CD4-positive, alpha-beta T cell (primary cell): ENCODE data around the gene ELP5. TPM values are rescaled to one million over a fixed set of nuclear protein-coding genes. Genes with fewer than 3 reads are reported as not detected.
A peak's percentile ranks its signal among the peaks of the same experiment; 100 is the strongest.
"Not testable (repeated sequence)": the region's sequence is repeated elsewhere in the genome, so short reads cannot be mapped to it uniquely, and the experiment has no call there.

ENCODE experiments used
- ATAC-seq: fragments of 200-7000 bp; cut with Tn5 transposase; one replicate; pipeline ENCODE4 v1.10.0; 2022; ENCODE audit warnings: mild to moderate bottlenecking; ENCODE audit not compliant: poor library complexity
- CTCF ChIA-PET: fragments of 350-600 bp; sonication (Branson Sonifier 250); formaldehyde crosslinking; loops from one replicate; lab custom pipeline; 2021; ENCODE audit warnings: antibody characterized with exemption, inconsistent platforms; lab: Charles Lee
- POLR2A ChIA-PET: fragments of 350-600 bp; sonication (Branson Sonifier 250); formaldehyde crosslinking; loops from one replicate; lab custom pipeline; 2021; ENCODE audit warnings: antibody characterized with exemption, inconsistent platforms; lab: Charles Lee
- DNase-seq, 14 experiments: peaks; one replicate each; pipeline ENCODE4 v3.0.0-alpha.2; 2013 to 2020; ENCODE audit warnings: mixed read lengths in 2 of 14
- H3K27ac ChIP-seq, 2 donors: one replicate each; pipeline versions ENCODE4 v1.5.1 to v1.7.0; 2013; ENCODE audit warnings: low read length in 2 of 2, low read depth in 1 of 2, mild to moderate bottlenecking in 1 of 2
- H3K27me3 ChIP-seq, 2 experiments: 1 replicate in 1 of 2; 2 replicates in 1 of 2; pipeline versions ENCODE4 v1.6.1 to v1.7.0; 2013; ENCODE audit warnings: low read length in 2 of 2, control low read depth in 1 of 2, mild to moderate bottlenecking in 1 of 2, moderate library complexity in 1 of 2; ENCODE audit not compliant: insufficient read depth in 2 of 2, control insufficient read depth in 1 of 2
- H3K36me3 ChIP-seq: one replicate; pipeline ENCODE4 v1.6.1; 2013; ENCODE audit warnings: low read length, control low read depth; ENCODE audit not compliant: insufficient read depth
- H3K4me1 ChIP-seq: one replicate; pipeline ENCODE4 v1.6.1; 2013; ENCODE audit warnings: low read length, control low read depth; ENCODE audit not compliant: insufficient read depth
- H3K4me3 ChIP-seq: one replicate; pipeline ENCODE4 v1.5.1; 2013; ENCODE audit warnings: mild to moderate bottlenecking, low read length, moderate library complexity
- H3K9me3 ChIP-seq, 2 experiments: 1 replicate in 1 of 2; 2 replicates in 1 of 2; pipeline versions ENCODE4 v1.6.1 to v1.7.0; 2013; ENCODE audit warnings: low read length in 2 of 2, mild to moderate bottlenecking in 2 of 2, control low read depth in 1 of 2, moderate library complexity in 1 of 2; ENCODE audit not compliant: control insufficient read depth in 1 of 2, insufficient read depth in 1 of 2
- H3K27ac Mint-ChIP-seq: one replicate; pipeline ENCODE4 v1.8.0; 2020; ENCODE audit warnings: mixed read lengths
- H3K27me3 Mint-ChIP-seq: one replicate; pipeline ENCODE4 v1.8.0; 2021; ENCODE audit warnings: mixed read lengths
- H3K36me3 Mint-ChIP-seq: one replicate; pipeline ENCODE4 v1.8.0; 2021; ENCODE audit warnings: low read depth, mixed read lengths
- H3K4me1 Mint-ChIP-seq: one replicate; pipeline ENCODE4 v1.8.0; 2021; ENCODE audit warnings: low read depth, mixed read lengths
- H3K4me3 Mint-ChIP-seq: one replicate; pipeline ENCODE4 v1.8.0; 2020; ENCODE audit warnings: mild to moderate bottlenecking, mixed read lengths
- H3K9me3 Mint-ChIP-seq: one replicate; pipeline ENCODE4 v1.8.0; 2020; ENCODE audit warnings: mixed read lengths
- CTCF ChIP-seq: fragments of 200-600 bp; IDR thresholded peaks from one replicate; pipeline ENCODE4 v1.8.0; 2022; ENCODE audit warnings: antibody characterized with exemption, mild to moderate bottlenecking
- intact Hi-C, 2 experiments: fragments of 100-400 bp; cut with DNase I in 1 of 2; cut with micrococcal nuclease in 1 of 2; formaldehyde crosslinking; loops; one replicate each; pipeline versions ENCODE4 v1.15.1 to v1.9.0; 2023 to 2025; cut with DNase I, micrococcal nuclease
- total RNA-seq, 174 experiments: library from RNA in 2 of 174; stranded (reverse) in 2 of 174; gene quantifications; one replicate each; pipeline ENCODE4 v1.2.3 and lab custom pipeline; 2021 to 2026

ELP5 gene
- total RNA-seq, 2 experiments from 2014 or later, result 20.1 to 21.3 TPM

- no peak for TF ChIP-seq CTCF
- H3K4me3 Mint-ChIP-seq, result peak overlapping the region; percentile 94
- peaks cover 30% of the 10 kb centered on the region for H3K4me1 ChIP-seq
- no peak for ATAC-seq
- H3K27ac Mint-ChIP-seq, result peak overlapping the region; percentile 93
- DNase-seq, result no peak
- no peaks in the 10 kb centered on the region for H3K9me3 Mint-ChIP-seq
- peak overlapping the region; percentile 77 for H3K4me3 ChIP-seq
- POLR2A ChIA-PET, result interaction anchor here (1.2 to 17.0 kb wide), 15 partner anchors 7 to 443 kb away, joined by 3 to 234 read pairs (median 8); partner anchors contain the start of genes ACADVL, ACAP1, CLDN7 and CTDNEP1
- H3K9me3 ChIP-seq, result no peaks in the 10 kb centered on the region
- CTCF ChIA-PET, result interaction anchor here (3.8 kb wide), 1 partner anchor 23 kb away, joined by 20 read pairs; the partner anchor contains the start of genes ACADVL and DLG4
- H3K36me3 ChIP-seq, result peaks cover 41% of the 10 kb centered on the region
- intact Hi-C loops, result no loop called here
- H3K27me3 ChIP-seq, result no peaks in the 10 kb centered on the region
- H3K27me3 Mint-ChIP-seq, result peaks cover 4% of the 10 kb centered on the region
- H3K27ac ChIP-seq, result peak overlapping the region; percentile 85 to 97
- H3K36me3 Mint-ChIP-seq, result peaks cover 71% of the 10 kb centered on the region
- peaks cover 40% of the 10 kb centered on the region for H3K4me1 Mint-ChIP-seq
These were observed 8.6 kb upstream of the ELP5 start for GRCh38 chr17:7243453-7243729.

- intact Hi-C loops, H3K27me3 Mint-ChIP-seq, H3K27me3 ChIP-seq, ATAC-seq, H3K9me3 Mint-ChIP-seq, H3K4me3 ChIP-seq, H3K9me3 ChIP-seq: not testable (repeated sequence)
- peak in 1 of 14 experiments; percentile 34 for DNase-seq
- Mint-ChIP-seq H3K36me3 (peaks cover 68% of the 10 kb centered on the region), H3K4me3 (peak overlapping the region; percentile 35), H3K4me1 (peaks cover 45% of the 10 kb centered on the region), H3K27ac (peak overlapping the region; percentile 93)
- Histone ChIP-seq H3K36me3 (peaks cover 43% of the 10 kb centered on the region), H3K27ac (peak overlapping the region in 1 of 2 donors; percentile 85), H3K4me1 (peaks cover 34% of the 10 kb centered on the region)
- CTCF ChIA-PET, result interaction anchor here (3.8 kb wide), 1 partner anchor 24 kb away, joined by 20 read pairs; the partner anchor contains the start of genes ACADVL and DLG4
- POLR2A ChIA-PET, result interaction anchor here (1.9 to 17.0 kb wide), 4 partner anchors 7 to 443 kb away, joined by 14 to 234 read pairs (median 37); partner anchors contain the start of genes ACADVL, CTDNEP1, DLG4 and DVL2
These were observed 8.2 kb upstream of the ELP5 start for GRCh38 chr17:7243838-7244237.

- ChIA-PET CTCF (no interaction called here), POLR2A (no interaction called here)
- H3K4me3 Mint-ChIP-seq, result peak overlapping the region; percentile 36
These were observed 5.2 kb upstream of the ELP5 start for GRCh38 chr17:7246779-7247178.

More at GRCh38 chr17:7246779-7247178, 5.2 kb upstream of the ELP5 start:
- H3K36me3 ChIP-seq, result peaks cover 32% of the 10 kb centered on the region
- TF ChIP-seq CTCF, result no peak
- no peak for ATAC-seq
- H3K9me3 Mint-ChIP-seq, result no peaks in the 10 kb centered on the region
- intact Hi-C loops, result no loop called here
- H3K4me1 Mint-ChIP-seq, result peaks cover 42% of the 10 kb centered on the region
- peak overlapping the region; percentile 54 for H3K27ac Mint-ChIP-seq
- no peaks in the 10 kb centered on the region for H3K9me3 ChIP-seq
- no peak for DNase-seq
- H3K4me3 ChIP-seq, result no peak overlapping the region
- peaks cover 41% of the 10 kb centered on the region for H3K36me3 Mint-ChIP-seq
- peaks cover 4% of the 10 kb centered on the region for H3K27me3 Mint-ChIP-seq
- no peak overlapping the region for H3K27ac ChIP-seq
- peaks cover 34% of the 10 kb centered on the region for H3K4me1 ChIP-seq
- H3K27me3 ChIP-seq, result no peaks in the 10 kb centered on the region
